HG02759 (cell line): Measurements from ENCODE around the gene BTN2A1.
"Not testable (repeated sequence)": the region's sequence is repeated elsewhere in the genome, so short reads cannot be mapped to it uniquely, and the experiment has no call there.

Experiments used
- ATAC-seq: cut with Tn5 transposase; IDR thresholded peaks from one replicate; pipeline ENCODE4 v1.9.1; 2021; ENCODE audit warnings: mild to moderate bottlenecking, moderate library complexity; ENCODE audit not compliant: unreplicated experiment

Gene BTN2A1

GRCh38 chr6:26457806-26458688, at the start of gene BTN2A1:
TSS of gene BTN2A1 (plus strand) at chr6:26457955. CDS start at chr6:26458637, 682 bp downstream.
- ATAC-seq: peak; percentile 97

GRCh38 chr6:26408828-26409730, 48.7 kb upstream of the BTN2A1 start:
- no peak for ATAC-seq

GRCh38 chr6:26411751-26412150, 46.0 kb upstream of the BTN2A1 start:
- ATAC-seq: no peak

- ATAC-seq: no peak
Measured at GRCh38 chr6:26412228-26412627, 45.5 kb upstream of the BTN2A1 start.

- ATAC-seq: no peak
Measured at GRCh38 chr6:26412954-26413353, 44.8 kb upstream of the BTN2A1 start.

- no peak for ATAC-seq
Measured at GRCh38 chr6:26414281-26414680, 43.5 kb upstream of the BTN2A1 start.

GRCh38 chr6:26415036-26415614, 42.6 kb upstream of the BTN2A1 start:
- no peak for ATAC-seq

- ATAC-seq: no peak
Measured at GRCh38 chr6:26415791-26416190, 42.0 kb upstream of the BTN2A1 start.

GRCh38 chr6:26416288-26416687, 41.5 kb upstream of the BTN2A1 start:
- ATAC-seq: no peak

- not testable (repeated sequence) for ATAC-seq
Measured at GRCh38 chr6:26418077-26418476, 39.7 kb upstream of the BTN2A1 start.

- not testable (repeated sequence) for ATAC-seq
Measured at GRCh38 chr6:26418795-26419194, 39.0 kb upstream of the BTN2A1 start.

GRCh38 chr6:26420688-26421171, 37.0 kb upstream of the BTN2A1 start:
- no peak for ATAC-seq

GRCh38 chr6:26421259-26422144, 36.3 kb upstream of the BTN2A1 start:
- peak; percentile 92 for ATAC-seq

GRCh38 chr6:26422329-26422728, 35.4 kb upstream of the BTN2A1 start:
- ATAC-seq: no peak

GRCh38 chr6:26426691-26427450, 30.9 kb upstream of the BTN2A1 start:
- ATAC-seq: no peak

- no peak for ATAC-seq
Measured at GRCh38 chr6:26427451-26427809, 30.3 kb upstream of the BTN2A1 start.

- no peak for ATAC-seq
Measured at GRCh38 chr6:26428206-26428605, 29.5 kb upstream of the BTN2A1 start.

- no peak for ATAC-seq
Measured at GRCh38 chr6:26430787-26431186, 27.0 kb upstream of the BTN2A1 start.
